IMR-90 (cell line): ENCODE results near the gene DLGAP3. TPM values are rescaled to one million over a fixed set of nuclear protein-coding genes. Genes with fewer than 3 reads are reported as not detected.

Source experiments
- ATAC-seq: fragments of 200-7000 bp; cut with Tn5 transposase; 2 replicates; pipeline ENCODE4 v1.9.1; 2020; ENCODE audit warnings: low read depth, mild to moderate bottlenecking, moderate library complexity
- BruUV-seq: library from RNA; stranded (reverse); fragments of 400-500 nt; replicated peaks from 2 replicates; lab custom pipeline; 2021; lab: Mats Ljungman, UMichigan
- CTCF ChIA-PET: fragments of 300-600 bp; formaldehyde crosslinking; extraction: SDS; loops from one replicate; lab custom pipeline; 2021; ENCODE audit warnings: antibody characterized with exemption; lab: Yijun Ruan, JAX
- POLR2A ChIA-PET: fragments of 300-600 bp; sonication (Branson Sonifier 250); formaldehyde crosslinking; loops from one replicate; lab custom pipeline; 2022; ENCODE audit warnings: antibody characterized with exemption; ENCODE audit not compliant: unreplicated experiment; lab: Charles Lee
- DNase-seq: peaks from one replicate; pipeline ENCODE4 v3.0.0; 2013
- H2AFZ ChIP-seq: replicated peaks from 2 replicates; pipeline ENCODE3; 2013; ENCODE audit warnings: low read length, mild to moderate bottlenecking; ENCODE audit not compliant: poor library complexity
- H2AK5ac ChIP-seq: 2 replicates; pipeline ENCODE4 v1.6.1; 2013; ENCODE audit warnings: low read depth, low read length, inconsistent platforms
- H2AK9ac ChIP-seq: replicated peaks from 2 replicates; pipeline ENCODE3; 2013; ENCODE audit warnings: mild to moderate bottlenecking, low read depth, low read length, moderate library complexity; ENCODE audit not compliant: poor library complexity
- H2BK120ac ChIP-seq: 2 replicates; pipeline ENCODE4 v1.6.1; 2013; ENCODE audit warnings: low read depth, low read length, inconsistent platforms
- H2BK15ac ChIP-seq: 3 replicates; pipeline ENCODE4 v1.6.1; 2013; ENCODE audit warnings: low read depth, low read length, inconsistent platforms
- H2BK20ac ChIP-seq: 2 replicates; pipeline ENCODE4 v1.6.1; 2013; ENCODE audit warnings: low read depth, mild to moderate bottlenecking, inconsistent platforms, low read length, moderate library complexity
- H2BK5ac ChIP-seq: 2 replicates; pipeline ENCODE4 v1.6.1; 2013; ENCODE audit warnings: mild to moderate bottlenecking, low read depth, low read length, inconsistent platforms; ENCODE audit not compliant: poor library complexity, severe bottlenecking
- H3K14ac ChIP-seq: replicated peaks from 2 replicates; pipeline ENCODE4 v1.6.1; 2013; ENCODE audit warnings: low read depth, low read length, inconsistent platforms
- H3K18ac ChIP-seq: 2 replicates; pipeline ENCODE4 v1.6.1; 2013; ENCODE audit warnings: low read depth, low read length, control low read depth
- H3K23ac ChIP-seq: 2 replicates; pipeline ENCODE4 v1.6.1; 2013; ENCODE audit warnings: low read depth, low read length, inconsistent platforms
- H3K27ac ChIP-seq: 2 replicates; pipeline ENCODE4 v1.5.1; 2013; ENCODE audit warnings: mild to moderate bottlenecking, control low read depth, low read length; ENCODE audit not compliant: insufficient read depth
- H3K27me3 ChIP-seq: 2 replicates; pipeline ENCODE4 v1.6.1; 2013; ENCODE audit warnings: low read length; ENCODE audit not compliant: control insufficient read depth, insufficient read depth
- H3K36me3 ChIP-seq: 2 replicates; pipeline ENCODE4 v1.6.1; 2013; ENCODE audit warnings: low read length, mixed read lengths; ENCODE audit not compliant: control insufficient read depth, insufficient read depth
- H3K4ac ChIP-seq: 2 replicates; pipeline ENCODE4 v1.6.1; 2013; ENCODE audit warnings: low read depth, low read length, inconsistent platforms
- H3K4me1 ChIP-seq: 2 replicates; pipeline ENCODE4 v1.6.1; 2013; ENCODE audit warnings: low read length, mixed read lengths; ENCODE audit not compliant: control insufficient read depth, insufficient read depth
- H3K4me2 ChIP-seq: 2 replicates; pipeline ENCODE4 v1.6.1; 2013; ENCODE audit warnings: low read depth, mild to moderate bottlenecking, control low read depth, low read length, moderate library complexity
- H3K4me3 ChIP-seq: 2 replicates; pipeline ENCODE4 v1.5.1; 2013; ENCODE audit warnings: low read depth, mild to moderate bottlenecking, control low read depth, low read length, moderate library complexity; ENCODE audit not compliant: insufficient read depth
- H3K56ac ChIP-seq: 2 replicates; pipeline ENCODE4 v1.6.1; 2013; ENCODE audit warnings: low read length, inconsistent platforms; ENCODE audit not compliant: insufficient read depth; ENCODE audit errors: extremely low read depth
- H3K79me1 ChIP-seq, 2 experiments: 2 replicates each; pipeline ENCODE4 v1.6.1; 2013; ENCODE audit warnings: low read length in 2 of 2, inconsistent platforms in 1 of 2, low read depth in 1 of 2
- H3K9ac ChIP-seq: 2 replicates; pipeline ENCODE4 v1.6.1; 2013; ENCODE audit warnings: low read depth, low read length, control low read depth
- H3K9me1 ChIP-seq: 2 replicates; pipeline ENCODE4 v1.6.1; 2013; ENCODE audit warnings: low read length, inconsistent platforms; ENCODE audit not compliant: insufficient read depth
- H3K9me3 ChIP-seq: 2 replicates; pipeline ENCODE4 v1.6.1; 2013; ENCODE audit warnings: low read length; ENCODE audit not compliant: control insufficient read depth, insufficient read depth
- H4K20me1 ChIP-seq: 2 replicates; pipeline ENCODE4 v1.6.1; 2013; ENCODE audit warnings: low read length, inconsistent platforms; ENCODE audit not compliant: insufficient read depth
- H4K5ac ChIP-seq: 2 replicates; pipeline ENCODE4 v1.6.1; 2013; ENCODE audit warnings: mild to moderate bottlenecking, low read depth, low read length, control low read depth
- H4K8ac ChIP-seq, 2 experiments: 2 replicates each; pipeline ENCODE4 v1.6.1; 2013; ENCODE audit warnings: low read depth in 2 of 2, low read length in 2 of 2, control low read depth in 1 of 2, inconsistent platforms in 1 of 2
- H4K91ac ChIP-seq: 2 replicates; pipeline ENCODE4 v1.6.1; 2013; ENCODE audit warnings: low read depth, low read length, inconsistent platforms; ENCODE audit not compliant: insufficient read depth
- BHLHE40 ChIP-seq: fragments of 150-350 bp; IDR thresholded peaks from 2 replicates; pipeline ENCODE4 v1.6.1; 2016; ENCODE audit warnings: mild to moderate bottlenecking, low read depth, low read length
- CEBPB ChIP-seq: IDR thresholded peaks from 2 replicates; pipeline ENCODE4 v1.6.1; 2012; ENCODE audit warnings: low read depth, low read length, improper control_type of control experiment
- FOS ChIP-seq: fragments of 150-350 bp; IDR thresholded peaks from 2 replicates; pipeline ENCODE4 v1.6.1; 2016; ENCODE audit warnings: low read depth, low read length
- MAFK ChIP-seq: IDR thresholded peaks from 2 replicates; pipeline ENCODE4 v1.6.1; 2012; ENCODE audit warnings: low read depth, low read length, improper control_type of control experiment
- MXI1 ChIP-seq: IDR thresholded peaks from 2 replicates; pipeline ENCODE4 v1.6.1; 2012; ENCODE audit warnings: low read depth, mild to moderate bottlenecking, low read length, moderate library complexity, borderline replicate concordance
- NFE2L2 ChIP-seq: fragments of 150-350 bp; IDR thresholded peaks from 2 replicates; pipeline ENCODE4 v1.6.1; 2016; ENCODE audit warnings: low read depth, mild to moderate bottlenecking, low read length
- POLR2A ChIP-seq: IDR thresholded peaks from 2 replicates; pipeline ENCODE4 v1.6.1; 2012; ENCODE audit warnings: mild to moderate bottlenecking, low read depth, low read length
- RAD21 ChIP-seq: IDR thresholded peaks from 2 replicates; pipeline ENCODE4 v1.6.1; 2012; ENCODE audit warnings: low read length, improper control_type of control experiment
- RCOR1 ChIP-seq: IDR thresholded peaks from 2 replicates; pipeline ENCODE4 v1.6.1; 2012; ENCODE audit warnings: mild to moderate bottlenecking, low read length, improper control_type of control experiment; ENCODE audit not compliant: insufficient replicate concordance
- RFX5 ChIP-seq: IDR thresholded peaks from 2 replicates; pipeline ENCODE4 v1.8.0; 2012; ENCODE audit warnings: low read depth, mild to moderate bottlenecking, low read length, moderate library complexity
- SMC3 ChIP-seq: fragments of 150-350 bp; IDR thresholded peaks from 2 replicates; pipeline ENCODE4 v1.6.1; 2016; ENCODE audit warnings: low read depth, mild to moderate bottlenecking, antibody characterized with exemption, low read length, moderate library complexity
- WGBS, 2 experiments: methylation state at CpG; one replicate each; pipeline versions ENCODE4 v1.1.5 to v1.1.7; 2013; ENCODE audit warnings: missing lambda C conversion rate in 2 of 2; ENCODE audit not compliant: insufficient read length in 1 of 2; ENCODE audit errors: extremely low coverage in 2 of 2; 5-methylcytosine and 5-hydroxymethylcytosine counted together
- dilution Hi-C: fragments of 300-500 bp; cut with HindIII; formaldehyde crosslinking; loops from one replicate; pipeline ENCODE4 v1.14.3; 2018; ENCODE audit warnings: low sequenced_read_pairs; ENCODE audit not compliant: unreplicated experiment
- in situ Hi-C: fragments of 300-500 bp; cut with MboI; formaldehyde crosslinking; loops from 3 replicates; pipeline ENCODE4 v1.14.3; 2019; ENCODE audit warnings: low sequenced_read_pairs, inconsistent platforms, mixed read lengths
- intact Hi-C: fragments of 100-400 bp; cut with micrococcal nuclease; formaldehyde crosslinking; loops from 2 replicates; pipeline ENCODE4 v1.10.0; 2022
- polyA plus RNA-seq, 3 experiments: library from polyadenylated mRNA; depleted of rRNA; stranded (reverse); fragments of >200 nt; gene quantifications; 2 replicates each; pipeline ENCODE4 v1.2.3, GENCODE V29; 2012; ENCODE audit warnings: low replicate concordance in 1 of 3
- total RNA-seq: library from RNA; depleted of rRNA; stranded (reverse); fragments of >200 nt; gene quantifications from 2 replicates; pipeline ENCODE4 v1.2.3, GENCODE V29; 2012
- TF ChIP-seq, protein P1 (sequence below): fragments of 150-350 bp; IDR thresholded peaks from 2 replicates; pipeline ENCODE4 v1.6.1; 2017; ENCODE audit warnings: mild to moderate bottlenecking, antibody characterized with exemption, low read length, low read depth
- TF ChIP-seq, protein P2 (sequence below): fragments of 150-350 bp; IDR thresholded peaks from 2 replicates; pipeline ENCODE4 v1.6.1; 2016; ENCODE audit warnings: low read depth, mild to moderate bottlenecking, low read length, moderate library complexity, borderline replicate concordance

Gene DLGAP3
- total and polyA plus RNA-seq, 2 of the 4 experiments (the other 2 are of a cell fraction): 0.02 TPM; not detected in 1

DNA sequence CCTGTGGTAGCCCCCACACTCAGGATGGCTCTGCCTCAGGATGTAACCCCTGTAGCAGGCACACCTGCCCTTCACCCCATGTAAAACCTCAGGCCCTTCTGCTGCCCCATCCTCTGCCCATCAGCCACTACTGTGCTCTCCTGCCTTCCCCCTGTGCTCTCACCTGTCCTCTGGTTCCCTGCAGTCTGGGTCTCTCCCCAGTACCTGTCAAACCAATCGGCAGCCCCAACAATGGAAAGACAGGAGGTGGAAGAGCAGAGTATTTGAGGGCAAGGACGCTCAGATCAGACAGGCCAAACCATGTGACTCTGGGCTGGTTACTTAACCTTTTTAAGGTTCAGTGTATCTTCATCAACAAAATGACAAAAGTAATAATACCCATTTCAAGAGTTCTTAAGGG lies 100.8 kb downstream of the DLGAP3 start:
- CTCF ChIA-PET: no interaction called here
- no peaks in the 10 kb centered on the region; the same call in 1 of the 2 replicates for H3K9me1 ChIP-seq
- in situ Hi-C loops: no loop called here

More for the DNA sequence above, 100.8 kb downstream of the DLGAP3 start:
- Histone ChIP-seq H3K4me3 (no peak overlapping the region), H4K5ac (no peak overlapping the region), H3K23ac (no peak overlapping the region), H4K91ac (no peak overlapping the region), H4K20me1 (no peaks in the 10 kb centered on the region), H3K79me1 (no peaks in the 10 kb centered on the region), H3K27me3 (no peaks in the 10 kb centered on the region), H2AK5ac (no peak overlapping the region), H2BK20ac (no peak overlapping the region), H3K9ac (no peak overlapping the region), H3K27ac (no peak overlapping the region), H3K4me1 (no peaks in the 10 kb centered on the region), H3K18ac (no peak overlapping the region), H4K8ac (no peak overlapping the region), H2AFZ (no peak overlapping the region), H3K36me3 (no peaks in the 10 kb centered on the region), H3K4ac (no peak overlapping the region), H3K4me2 (no peak overlapping the region), H2BK5ac (no peak overlapping the region), H2BK120ac (no peak overlapping the region), H3K56ac (no peak overlapping the region), H2BK15ac (no peak overlapping the region), H3K9me3 (no peaks in the 10 kb centered on the region), H2AK9ac (no peak overlapping the region), H3K14ac (no peak overlapping the region)
- dilution Hi-C loops: no loop called here
- TF ChIP-seq MAFK (no peak), CEBPB (no peak), RAD21 (no peak), RCOR1 (no peak), NFE2L2 (no peak), FOS (no peak), RFX5 (no peak), SMC3 (no peak), POLR2A (no peak), BHLHE40 (no peak), MXI1 (no peak)
- TF ChIP-seq, protein P1, sequence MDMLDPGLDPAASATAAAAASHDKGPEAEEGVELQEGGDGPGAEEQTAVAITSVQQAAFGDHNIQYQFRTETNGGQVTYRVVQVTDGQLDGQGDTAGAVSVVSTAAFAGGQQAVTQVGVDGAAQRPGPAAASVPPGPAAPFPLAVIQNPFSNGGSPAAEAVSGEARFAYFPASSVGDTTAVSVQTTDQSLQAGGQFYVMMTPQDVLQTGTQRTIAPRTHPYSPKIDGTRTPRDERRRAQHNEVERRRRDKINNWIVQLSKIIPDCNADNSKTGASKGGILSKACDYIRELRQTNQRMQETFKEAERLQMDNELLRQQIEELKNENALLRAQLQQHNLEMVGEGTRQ: no peak
- TF ChIP-seq, protein P2, sequence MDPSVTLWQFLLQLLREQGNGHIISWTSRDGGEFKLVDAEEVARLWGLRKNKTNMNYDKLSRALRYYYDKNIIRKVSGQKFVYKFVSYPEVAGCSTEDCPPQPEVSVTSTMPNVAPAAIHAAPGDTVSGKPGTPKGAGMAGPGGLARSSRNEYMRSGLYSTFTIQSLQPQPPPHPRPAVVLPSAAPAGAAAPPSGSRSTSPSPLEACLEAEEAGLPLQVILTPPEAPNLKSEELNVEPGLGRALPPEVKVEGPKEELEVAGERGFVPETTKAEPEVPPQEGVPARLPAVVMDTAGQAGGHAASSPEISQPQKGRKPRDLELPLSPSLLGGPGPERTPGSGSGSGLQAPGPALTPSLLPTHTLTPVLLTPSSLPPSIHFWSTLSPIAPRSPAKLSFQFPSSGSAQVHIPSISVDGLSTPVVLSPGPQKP: no peak
- no peak for ATAC-seq
- WGBS, 2 experiments: no CpG with 5 or more reads among the region's 2 CpGs
- intact Hi-C loops: no loop called here
- POLR2A ChIA-PET: no interaction called here
- no peak for DNase-seq
- no TSS peak for BruUV-seq
